HK-2 (cell line): ENCODE data around the gene KRT3.
"Not testable (repeated sequence)": the region's sequence is repeated elsewhere in the genome, so short reads cannot be mapped to it uniquely, and the experiment has no call there.

Experiments
- DNase-seq: peaks from one replicate; pipeline ENCODE4 v3.0.0-alpha.2; 2018; ENCODE audit not compliant: unreplicated experiment

KRT3 gene

DNA sequence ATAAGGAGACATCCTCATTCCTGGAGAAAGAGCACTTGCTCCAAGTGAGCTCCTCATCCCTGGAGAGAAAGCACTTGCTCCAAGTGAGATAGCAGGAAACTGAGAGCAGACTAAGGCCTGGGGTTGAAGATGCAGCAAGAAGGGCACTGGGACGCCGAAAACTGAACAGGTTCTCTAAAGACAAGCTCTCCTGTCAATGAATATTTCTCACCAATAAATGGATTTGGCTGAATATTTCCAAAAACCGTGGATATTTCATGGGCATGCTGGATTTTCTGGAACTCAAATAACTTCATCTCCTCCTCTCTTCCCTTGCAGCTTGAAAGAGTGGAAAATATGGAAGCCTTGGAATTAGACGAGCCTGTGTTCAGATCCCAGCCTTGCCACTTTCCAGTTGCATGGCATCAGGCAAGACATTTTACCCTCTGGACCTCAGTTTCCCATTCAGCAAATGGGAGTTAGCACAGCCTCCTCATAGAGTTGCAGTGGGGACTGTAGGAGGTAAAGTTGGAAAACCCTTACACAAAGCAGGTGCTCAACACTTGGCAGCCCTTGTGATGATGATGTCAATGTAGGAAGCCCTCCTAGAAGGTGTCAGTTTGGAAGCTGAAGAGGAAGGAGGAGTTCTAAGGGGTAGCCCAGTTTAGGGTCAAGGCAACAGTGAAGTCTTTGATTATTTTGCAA is 14.4 kb downstream of the KRT3 start:
- DNase-seq = no peak

DNA sequence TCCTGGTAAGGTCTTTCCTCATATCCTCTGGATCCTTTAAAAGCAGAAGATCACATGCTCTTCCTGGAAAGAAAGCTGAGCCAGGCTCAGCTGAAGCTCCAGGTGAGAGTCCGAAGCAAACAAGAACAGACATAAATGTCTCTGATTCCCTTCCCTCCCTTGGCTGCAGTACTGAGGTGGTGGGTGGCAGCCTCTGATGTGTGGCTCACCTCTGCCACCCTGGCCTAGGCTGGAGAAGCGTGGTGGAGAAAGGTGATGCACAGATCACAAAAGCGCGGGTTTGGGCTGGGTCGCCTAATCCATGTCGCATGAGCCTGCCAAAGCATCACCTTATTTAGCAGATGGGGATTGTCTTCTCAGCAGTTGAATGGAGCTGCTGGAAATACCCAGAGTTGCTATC is 16.0 kb downstream of the KRT3 start:
- DNase-seq = no peak

- no peak for DNase-seq
These were observed 17.1 kb downstream of the KRT3 start for GRCh38 chr12:52778833-52779232.

DNA sequence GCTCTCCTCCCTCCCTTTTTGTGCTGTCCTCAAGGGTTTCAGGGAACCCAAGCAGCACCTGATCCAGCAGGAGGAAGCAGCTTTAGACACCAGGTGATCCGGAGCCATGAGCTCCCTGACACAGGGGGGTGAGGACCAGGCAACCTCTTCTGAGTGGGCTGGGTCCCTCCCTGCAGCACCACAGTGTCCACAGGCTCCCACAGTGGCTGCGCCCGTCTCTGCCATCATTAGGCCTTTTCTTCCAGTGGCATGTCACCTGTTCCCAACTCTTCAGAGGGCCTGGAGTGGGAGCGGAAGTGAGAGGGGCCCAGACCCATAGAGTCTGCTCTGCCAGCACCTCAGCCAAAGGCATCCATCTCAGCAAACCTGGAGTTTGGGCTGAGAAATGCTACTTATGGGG is 18.4 kb downstream of the KRT3 start:
- DNase-seq = no peak

DNA sequence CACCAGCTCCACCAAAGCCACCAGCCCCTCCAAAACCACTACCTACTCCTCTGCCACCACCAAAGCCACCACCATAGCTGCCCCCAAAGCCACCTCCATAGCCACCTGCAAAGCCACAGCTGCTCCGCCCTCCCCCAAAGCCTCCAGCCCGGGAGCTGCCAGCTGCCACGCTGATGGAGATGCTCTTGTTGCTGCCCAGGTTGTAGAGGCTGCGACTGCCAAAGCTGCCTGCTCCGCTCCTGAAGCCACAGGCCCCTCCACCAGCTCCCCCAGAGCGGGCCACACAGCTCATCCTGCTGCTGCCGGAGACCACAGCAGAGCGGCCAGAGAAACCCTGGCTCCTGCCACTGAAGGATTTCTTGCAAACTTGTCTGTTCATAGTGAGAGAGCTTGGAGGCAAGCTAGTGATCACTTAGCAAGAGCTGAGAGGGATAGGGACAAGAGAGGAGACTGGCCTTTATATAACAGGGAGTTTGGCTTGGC is 19.0 kb downstream of the KRT3 start, which contains the start of gene KRT76:
Gene KRT76, minus strand, starts transcription at position 433 of the 483 bp plus-strand sequence. Its CDS starts 54 bp downstream, at position 379.
- no peak for DNase-seq

DNA sequence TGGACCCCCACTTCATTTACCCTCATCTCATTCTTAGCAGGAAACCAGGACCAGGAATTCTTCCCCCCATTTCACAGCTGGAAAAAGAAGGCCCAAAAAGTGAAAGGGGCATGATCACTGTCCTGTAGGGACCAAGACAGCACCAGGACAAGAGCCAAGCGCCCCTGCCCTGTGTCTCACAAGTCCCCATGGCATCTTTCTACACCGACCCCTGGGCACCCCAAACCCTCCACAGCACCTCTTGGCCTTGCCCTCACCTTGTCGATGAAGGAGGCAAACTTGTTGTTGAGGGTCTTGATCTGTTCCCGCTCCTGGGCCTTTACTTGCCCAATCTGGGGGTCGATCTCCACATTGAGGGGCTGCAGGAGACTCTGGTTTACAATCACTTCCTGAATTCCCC is 19.5 kb downstream of the KRT3 start:
- no peak for DNase-seq

DNA sequence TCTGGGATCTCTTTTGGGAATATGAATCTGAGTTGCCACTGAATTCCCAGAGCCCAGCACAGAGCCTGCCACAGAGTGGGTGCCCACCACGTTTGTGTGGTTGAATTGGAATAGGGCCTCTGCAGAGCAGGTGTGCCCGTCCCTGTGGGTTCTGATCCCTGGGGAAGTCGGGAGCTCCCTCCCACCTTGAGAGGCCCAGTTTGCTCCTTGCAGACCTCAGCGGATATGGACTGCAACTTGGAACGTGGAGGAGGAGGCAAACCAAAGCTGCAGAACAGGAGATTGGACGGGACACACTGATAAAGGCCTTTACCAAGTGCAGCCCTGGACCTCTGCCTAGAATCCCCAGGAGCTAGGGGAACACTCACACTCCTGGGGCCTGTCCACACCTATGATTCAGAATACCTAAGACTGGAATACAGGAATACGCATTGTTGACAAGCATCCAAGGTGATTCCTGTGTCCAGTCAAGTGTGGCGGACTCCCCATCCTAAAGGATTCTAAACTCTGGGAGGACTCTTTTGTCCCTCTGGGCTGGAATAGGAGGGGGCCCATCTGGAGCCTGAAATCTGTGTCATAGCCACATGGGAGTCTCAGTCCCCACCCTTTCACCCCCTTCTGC is 21.2 kb downstream of the KRT3 start:
- DNase-seq = no peak

DNA sequence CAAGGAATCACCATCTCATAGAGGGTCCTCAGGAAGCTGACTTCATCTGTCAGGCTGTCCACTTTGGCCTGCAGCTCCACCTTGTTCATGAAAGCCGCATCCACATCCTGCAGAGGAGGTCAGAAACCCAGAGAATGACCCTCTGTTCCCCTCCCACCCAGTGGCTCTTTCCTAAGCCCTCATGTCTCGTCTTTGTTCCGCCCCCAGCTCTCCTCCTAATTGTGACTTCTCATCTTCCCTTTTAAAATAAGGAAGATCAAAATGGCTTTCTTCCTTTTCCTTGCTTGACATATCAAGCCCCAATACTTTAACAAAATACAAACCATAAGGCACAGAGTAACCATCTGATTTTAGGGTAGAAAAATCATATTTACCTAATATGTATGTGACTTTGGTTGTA is 23.1 kb downstream of the KRT3 start:
- DNase-seq = no peak

DNA sequence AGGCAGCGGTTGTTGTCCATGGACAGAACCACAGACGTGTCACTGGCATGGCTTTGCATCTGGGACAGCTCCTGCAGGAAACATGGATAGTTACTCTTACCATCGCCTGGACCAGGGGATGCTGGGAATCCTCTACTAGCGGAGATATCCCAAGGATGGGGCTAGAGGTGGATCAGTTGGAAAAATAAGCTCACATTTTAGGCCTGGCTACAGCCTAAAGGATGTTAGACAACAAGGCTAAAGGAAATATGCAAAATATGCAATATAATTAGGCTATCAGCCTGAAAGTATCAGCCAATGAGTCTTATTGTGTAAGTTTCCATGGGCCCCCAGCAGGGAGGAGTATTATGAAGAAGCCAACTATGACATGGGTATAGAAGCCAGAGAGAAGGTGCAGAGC is 23.7 kb downstream of the KRT3 start:
- no peak for DNase-seq

- no peak for DNase-seq
These were observed 24.4 kb downstream of the KRT3 start for GRCh38 chr12:52771505-52771904.

DNA sequence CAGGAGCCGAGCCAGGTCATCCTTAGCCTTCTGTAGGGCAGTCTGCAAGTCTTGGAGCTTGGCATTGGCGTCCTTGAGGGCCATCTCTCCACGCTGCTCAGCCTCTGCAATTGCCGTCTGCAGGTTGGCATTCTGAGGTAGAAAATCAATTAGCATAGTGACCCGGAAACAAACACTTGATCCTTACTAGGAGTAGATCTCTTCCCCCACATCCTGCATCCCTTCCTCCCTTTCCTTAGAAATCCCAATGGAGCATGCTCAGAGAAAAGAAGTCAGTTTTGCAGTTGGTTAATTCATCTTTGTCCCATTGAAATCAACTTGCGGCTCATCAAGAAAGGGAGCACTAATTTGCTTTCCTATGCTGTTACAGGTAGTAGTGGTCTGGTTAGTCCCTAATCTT is 24.8 kb downstream of the KRT3 start:
- no peak for DNase-seq

DNA sequence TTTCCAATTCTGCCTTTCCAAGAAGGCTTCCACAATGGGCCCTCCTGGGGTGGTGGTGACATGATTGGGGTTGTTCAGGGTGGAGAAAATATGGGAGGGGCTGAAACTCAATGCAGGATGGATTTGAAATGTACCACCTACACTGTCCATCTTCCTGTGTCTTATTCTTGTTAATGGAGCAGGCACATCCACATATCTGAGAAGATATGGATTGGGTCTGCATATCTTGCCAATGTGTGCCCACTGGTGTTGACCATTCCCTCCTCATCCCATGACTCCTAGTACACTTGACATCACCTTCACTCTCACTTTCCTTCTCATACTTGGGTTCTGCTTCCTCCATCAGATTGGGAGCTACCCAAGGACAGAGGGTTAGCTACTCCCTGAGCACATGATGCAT is 26.0 kb downstream of the KRT3 start:
- no peak for DNase-seq

- no peak for DNase-seq
These were observed 26.6 kb downstream of the KRT3 start for GRCh38 chr12:52769354-52769753.

GRCh38 chr12:52768479-52769200 is 27.3 kb downstream of the KRT3 start:
- no peak for DNase-seq

- DNase-seq = no peak
These were observed 28.5 kb downstream of the KRT3 start for GRCh38 chr12:52767427-52767826.

DNA sequence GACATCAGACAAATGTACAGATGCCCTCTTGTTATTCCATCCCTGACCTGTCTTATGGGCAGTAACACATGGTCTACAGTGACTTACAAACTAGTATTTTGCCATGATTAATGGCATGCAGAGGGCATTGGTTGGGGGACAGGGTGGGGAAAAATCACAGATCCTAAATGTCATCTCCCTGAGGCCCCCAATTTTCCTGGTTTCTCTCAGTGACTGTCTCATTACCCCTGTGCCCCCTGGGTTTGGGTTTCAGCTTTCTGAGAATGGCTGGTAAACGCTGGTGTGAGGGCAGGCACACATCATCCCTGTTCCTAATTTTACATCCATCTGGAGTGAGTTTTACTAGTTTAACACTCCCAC is 28.9 kb downstream of the KRT3 start:
- DNase-seq = no peak

DNA sequence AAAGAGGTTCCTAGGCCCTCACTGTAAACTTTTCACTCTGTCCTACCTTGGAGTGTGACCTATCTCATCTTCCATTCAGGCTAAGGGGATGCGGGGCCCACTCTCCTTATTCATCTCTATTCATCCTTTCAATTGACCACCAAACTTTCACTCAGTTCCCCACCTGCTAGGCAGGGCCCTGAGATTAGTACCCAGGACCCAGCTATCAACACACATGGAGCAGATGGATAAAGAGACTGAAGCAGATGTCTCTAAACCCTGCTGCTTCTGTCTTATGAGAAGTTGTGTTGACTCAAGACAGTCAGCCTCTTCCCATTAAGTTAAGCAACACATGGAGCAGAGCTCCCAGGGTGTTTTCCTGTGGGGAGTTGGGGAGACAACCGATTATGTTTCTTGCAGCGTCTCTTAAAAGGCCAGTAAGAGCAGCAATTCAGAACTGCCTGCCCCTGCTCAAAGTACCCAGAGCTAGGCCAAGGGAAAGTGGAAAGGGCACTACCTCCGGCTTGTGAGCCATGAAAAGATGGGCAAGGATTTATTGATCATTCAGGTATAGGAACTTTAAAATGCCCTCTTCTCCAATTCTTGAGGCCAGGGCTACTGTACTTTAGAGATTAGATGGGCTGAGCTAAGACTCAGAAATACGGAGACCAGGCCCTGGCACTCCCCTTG is 29.4 kb downstream of the KRT3 start:
- no peak for DNase-seq

DNA sequence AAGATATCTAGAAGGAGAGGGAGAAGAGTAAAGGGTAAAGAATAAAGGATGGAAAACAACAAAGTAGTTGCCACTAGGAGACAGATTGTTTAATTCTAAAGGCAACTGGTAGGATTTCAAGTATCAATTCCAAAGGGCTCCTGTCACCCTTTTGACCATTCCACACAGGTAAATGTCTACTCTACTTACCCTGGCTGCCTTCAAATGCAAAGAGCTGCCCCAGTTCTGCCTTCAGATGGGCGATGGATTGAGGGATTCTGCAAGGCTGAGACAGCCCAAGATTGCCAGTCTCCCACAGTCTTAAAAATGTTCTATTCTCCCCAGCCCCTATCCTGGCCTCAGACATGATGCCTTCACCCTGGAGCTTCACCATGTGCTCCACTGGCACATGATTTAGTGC is 30.2 kb downstream of the KRT3 start:
- DNase-seq = no peak

- DNase-seq = no peak
These were observed 31.9 kb downstream of the KRT3 start for GRCh38 chr12:52763991-52764390.

GRCh38 chr12:52763036-52763659 is 32.8 kb downstream of the KRT3 start:
- no peak for DNase-seq

GRCh38 chr12:52761802-52762201 is 34.1 kb downstream of the KRT3 start:
- DNase-seq = no peak

- not testable (repeated sequence) for DNase-seq
These were observed 34.7 kb downstream of the KRT3 start for GRCh38 chr12:52761218-52761617.
